Parathyroid adenoma (tissue), 2 donors: ENCODE measurements around the gene ARHGEF5.
"Not testable (repeated sequence)": the region's sequence is repeated elsewhere in the genome, so short reads cannot be mapped to it uniquely, and the experiment has no call there.

Experiments used
- H2AFZ ChIP-seq: fragments of 300-600 bp; sonication (generic); one replicate; pipeline ENCODE4 v1.7.0; 2017; ENCODE audit warnings: antibody characterized with exemption, mild to moderate bottlenecking
- H3K27ac ChIP-seq: fragments of 300-600 bp; sonication (generic); one replicate; pipeline ENCODE4 v1.7.0; 2017
- H3K27me3 ChIP-seq: fragments of 300-600 bp; sonication (generic); one replicate; pipeline ENCODE4 v1.7.0; 2017; ENCODE audit warnings: low read length; ENCODE audit not compliant: control insufficient read depth, insufficient read depth
- H3K36me3 ChIP-seq: fragments of 300-600 bp; sonication (generic); one replicate; pipeline ENCODE4 v1.7.0; 2017; ENCODE audit warnings: low read length; ENCODE audit not compliant: control insufficient read depth, insufficient read depth
- H3K4me1 ChIP-seq: fragments of 300-600 bp; sonication (generic); one replicate; pipeline ENCODE4 v1.7.0; 2017; ENCODE audit warnings: control low read depth
- H3K4me2 ChIP-seq: fragments of 300-600 bp; sonication (generic); one replicate; pipeline ENCODE4 v1.7.0; 2017; ENCODE audit warnings: low read length
- H3K4me3 ChIP-seq: fragments of 300-600 bp; sonication (generic); one replicate; pipeline ENCODE4 v1.7.0; 2017; ENCODE audit warnings: low read depth, low read length
- H3K79me2 ChIP-seq: fragments of 300-600 bp; sonication (generic); one replicate; pipeline ENCODE4 v1.7.0; 2017; ENCODE audit warnings: control low read depth
- H3K9ac ChIP-seq: fragments of 300-600 bp; sonication (generic); one replicate; pipeline ENCODE4 v1.7.0; 2017; ENCODE audit warnings: mild to moderate bottlenecking
- H3K9me3 ChIP-seq: fragments of 300-600 bp; sonication (generic); one replicate; pipeline ENCODE4 v1.7.0; 2017; ENCODE audit warnings: low read length; ENCODE audit not compliant: control insufficient read depth
- donor health status: primary hyperparathyroidism.

The ARHGEF5 gene

DNA sequence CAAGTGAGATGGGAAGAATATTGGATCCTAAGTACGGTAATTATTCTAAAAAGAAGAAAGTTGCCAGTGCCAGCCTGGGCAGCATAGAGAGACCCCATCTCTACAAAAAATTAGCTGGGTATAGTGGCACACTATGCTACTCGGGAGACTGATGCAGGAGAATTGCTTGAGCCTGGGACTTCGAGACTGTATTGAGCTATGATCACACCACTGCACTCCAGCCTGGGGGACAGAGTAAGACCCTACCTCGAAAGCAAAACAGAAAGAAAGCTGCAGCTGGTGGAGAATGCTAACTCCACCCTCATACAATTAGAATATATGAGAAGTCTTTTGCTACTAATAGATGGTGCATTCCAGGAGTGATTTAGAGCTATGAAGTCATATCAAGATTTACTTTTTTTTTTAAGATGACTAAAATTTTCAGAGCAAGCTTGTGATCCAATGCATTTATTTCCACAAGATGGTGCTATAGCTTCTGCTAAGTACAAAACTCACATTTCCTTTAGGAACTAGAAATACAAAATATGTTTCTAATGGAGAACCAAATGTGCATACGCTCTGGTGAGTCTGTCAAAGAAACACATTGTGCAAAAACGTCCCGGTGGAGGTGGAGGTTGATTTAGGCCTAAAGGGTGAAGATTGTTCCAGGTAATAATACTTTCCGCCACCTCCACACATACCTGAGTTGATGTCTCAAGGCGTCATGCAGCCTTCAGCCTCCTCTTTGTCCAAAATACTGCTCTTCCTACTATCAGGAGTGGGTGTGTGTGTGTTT lies 23.8 kb upstream of the ARHGEF5 start:
- H3K4me3 ChIP-seq, H2AFZ ChIP-seq, H3K9me3 ChIP-seq, H3K9ac ChIP-seq, H3K4me2 ChIP-seq, H3K27ac ChIP-seq, H3K79me2 ChIP-seq, H3K36me3 ChIP-seq, H3K27me3 ChIP-seq, H3K4me1 ChIP-seq: not testable (repeated sequence)

DNA sequence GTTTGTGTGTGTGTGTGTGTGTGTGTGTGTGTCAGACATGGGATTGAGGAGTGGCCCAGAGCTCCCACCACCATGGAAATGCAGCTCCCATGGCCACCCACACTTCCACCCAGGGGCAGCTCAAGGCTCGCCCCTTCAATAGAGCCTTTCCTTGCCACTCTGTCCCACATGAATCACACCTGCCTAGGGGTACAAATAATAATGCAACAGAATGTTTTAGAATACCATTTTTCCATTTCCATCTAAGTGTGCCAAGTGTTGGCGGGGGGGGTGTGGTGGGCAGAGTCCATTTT lies 23.3 kb upstream of the ARHGEF5 start:
- not testable (repeated sequence) for H3K79me2 ChIP-seq, H3K4me2 ChIP-seq, H3K27me3 ChIP-seq, H3K4me1 ChIP-seq, H3K9me3 ChIP-seq, H3K4me3 ChIP-seq, H3K27ac ChIP-seq, H3K36me3 ChIP-seq, H3K9ac ChIP-seq, H2AFZ ChIP-seq

DNA sequence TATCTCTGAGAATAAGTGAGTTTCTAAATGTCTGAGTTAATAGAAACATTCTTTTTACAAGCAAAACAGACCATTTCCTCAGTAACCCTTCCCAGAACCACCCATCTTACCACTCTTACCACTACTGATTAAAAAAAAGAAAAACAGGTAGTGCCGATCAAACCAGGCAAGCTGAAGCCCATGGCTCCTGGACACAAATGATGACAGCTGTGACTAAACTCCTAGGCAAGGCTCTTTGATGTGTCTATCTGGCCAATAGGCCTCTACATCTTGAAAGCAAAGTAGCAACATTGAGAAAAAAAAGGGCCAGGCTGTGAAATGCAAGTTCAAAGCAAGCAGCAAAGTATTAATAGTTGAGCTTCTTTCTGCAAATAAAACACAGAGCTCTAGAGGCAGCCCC lies 6.6 kb upstream of the ARHGEF5 start:
- H3K79me2 ChIP-seq, H3K27ac ChIP-seq: not testable (repeated sequence)

DNA sequence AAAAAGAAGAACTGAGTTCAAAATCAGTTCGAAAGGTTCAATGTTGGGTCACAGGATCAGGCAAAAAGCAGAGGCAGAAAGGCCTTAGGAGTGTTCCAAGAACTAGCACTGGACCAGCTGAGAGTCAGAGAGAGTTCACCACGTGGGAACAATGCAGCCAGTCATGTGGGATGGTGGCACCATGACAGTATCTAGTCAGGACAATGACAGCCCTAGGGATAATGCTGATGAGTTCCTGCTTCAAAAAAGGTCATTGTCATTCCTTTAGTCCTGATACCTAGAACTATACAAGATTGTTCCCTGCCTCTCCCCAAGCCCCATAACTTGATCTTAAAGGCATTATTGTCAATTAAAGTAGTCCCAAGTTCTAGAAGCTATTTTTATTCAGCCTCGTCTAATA lies 3.5 kb upstream of the ARHGEF5 start:
- not testable (repeated sequence) for H3K36me3 ChIP-seq, H3K9ac ChIP-seq, H3K9me3 ChIP-seq, H2AFZ ChIP-seq, H3K4me1 ChIP-seq, H3K27me3 ChIP-seq, H3K79me2 ChIP-seq, H3K4me2 ChIP-seq, H3K27ac ChIP-seq, H3K4me3 ChIP-seq

More for the DNA sequence above, 6.6 kb upstream of the ARHGEF5 start:
- not testable (repeated sequence) for H3K4me2 ChIP-seq, H2AFZ ChIP-seq, H3K4me3 ChIP-seq, H3K9me3 ChIP-seq, H3K4me1 ChIP-seq, H3K36me3 ChIP-seq, H3K9ac ChIP-seq, H3K27me3 ChIP-seq

DNA sequence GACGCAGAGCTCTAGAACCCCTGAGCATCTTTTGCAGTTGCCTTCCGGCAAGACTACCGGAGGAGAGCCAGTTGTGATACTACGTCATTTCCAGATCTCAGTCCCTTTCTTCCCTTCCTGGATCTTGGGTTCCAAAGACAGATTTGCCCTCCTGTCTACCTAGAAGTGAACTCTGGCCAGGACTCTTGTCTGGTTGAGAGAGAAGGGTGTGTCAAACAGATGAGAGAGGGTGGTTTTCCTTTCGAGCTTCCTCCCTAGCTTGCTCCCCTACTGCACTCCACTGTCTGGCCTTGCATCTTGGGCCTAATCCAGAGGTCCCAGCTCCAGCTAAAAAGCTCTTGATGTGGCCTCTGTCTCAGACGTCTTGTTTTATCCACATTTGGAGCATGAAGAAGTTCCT lies 983 bp downstream of the ARHGEF5 start:
- H2AFZ ChIP-seq, H3K27me3 ChIP-seq, H3K9ac ChIP-seq, H3K36me3 ChIP-seq, H3K9me3 ChIP-seq, H3K27ac ChIP-seq, H3K4me3 ChIP-seq, H3K4me2 ChIP-seq, H3K79me2 ChIP-seq, H3K4me1 ChIP-seq: not testable (repeated sequence)

DNA sequence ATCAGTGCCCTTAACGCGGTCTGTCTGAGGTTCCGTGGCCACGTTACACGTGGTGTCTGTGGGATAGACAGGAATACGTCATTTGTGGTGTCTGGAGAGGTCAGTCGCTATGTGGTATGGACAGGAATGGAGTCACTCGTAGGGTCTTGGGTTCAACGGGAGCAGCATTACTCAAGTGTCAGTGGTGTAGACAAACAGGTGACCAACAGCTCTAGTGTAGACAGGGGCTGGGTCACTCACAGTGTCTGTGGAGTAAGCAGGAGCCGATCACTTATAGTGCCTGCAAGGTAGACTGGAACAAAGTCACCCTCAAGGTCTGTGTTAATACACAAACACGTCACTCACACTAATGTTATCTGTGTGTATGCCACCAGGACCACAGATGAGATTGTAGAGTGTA lies 1.7 kb downstream of the ARHGEF5 start:
- not testable (repeated sequence) for H3K4me2 ChIP-seq, H2AFZ ChIP-seq, H3K79me2 ChIP-seq, H3K4me1 ChIP-seq, H3K36me3 ChIP-seq, H3K9me3 ChIP-seq, H3K27me3 ChIP-seq, H3K4me3 ChIP-seq, H3K27ac ChIP-seq, H3K9ac ChIP-seq

DNA sequence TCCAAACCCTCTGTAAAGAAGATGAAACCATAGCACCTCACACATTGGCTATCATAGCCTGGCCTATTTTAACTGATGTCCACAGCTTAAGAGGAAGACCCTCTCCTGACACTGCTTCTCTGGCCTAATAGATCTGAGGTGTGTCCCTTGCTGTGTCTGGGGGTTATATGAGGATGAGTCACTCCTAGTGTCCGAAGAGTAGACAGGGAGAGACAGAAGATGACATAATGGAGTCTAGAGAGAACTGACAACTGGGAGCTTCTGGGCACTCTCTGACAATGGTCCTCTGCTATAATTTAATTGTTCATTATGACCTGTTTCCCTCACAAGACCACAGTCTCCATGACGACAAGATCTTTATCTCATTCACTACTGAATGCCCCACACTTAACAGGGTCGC lies 6.9 kb downstream of the ARHGEF5 start:
- H3K79me2 ChIP-seq, H3K9me3 ChIP-seq, H3K4me3 ChIP-seq, H3K9ac ChIP-seq, H2AFZ ChIP-seq, H3K27ac ChIP-seq, H3K4me2 ChIP-seq, H3K4me1 ChIP-seq, H3K36me3 ChIP-seq, H3K27me3 ChIP-seq: not testable (repeated sequence)

DNA sequence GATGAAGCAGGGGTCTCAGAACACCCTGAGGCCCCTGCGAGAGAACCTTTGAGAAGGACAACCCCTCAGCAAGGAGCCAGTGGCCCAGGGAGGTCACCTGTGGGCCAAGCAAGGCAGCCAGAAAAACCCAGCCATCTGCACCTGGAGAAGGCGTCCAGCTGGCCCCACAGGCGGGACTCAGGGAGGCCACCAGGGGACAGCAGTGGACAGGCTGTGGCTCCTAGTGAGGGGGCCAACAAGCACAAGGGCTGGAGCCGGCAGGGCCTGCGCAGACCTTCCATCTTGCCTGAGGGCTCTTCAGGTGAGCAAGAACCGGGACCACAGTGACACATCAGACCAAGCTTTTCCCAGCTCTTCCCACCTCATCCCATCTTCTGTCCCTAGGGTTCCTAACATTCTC lies 10.3 kb downstream of the ARHGEF5 start:
- H3K9me3 ChIP-seq, H3K27ac ChIP-seq, H3K4me3 ChIP-seq, H3K36me3 ChIP-seq, H3K27me3 ChIP-seq, H3K4me2 ChIP-seq, H2AFZ ChIP-seq, H3K79me2 ChIP-seq, H3K4me1 ChIP-seq, H3K9ac ChIP-seq: not testable (repeated sequence)

DNA sequence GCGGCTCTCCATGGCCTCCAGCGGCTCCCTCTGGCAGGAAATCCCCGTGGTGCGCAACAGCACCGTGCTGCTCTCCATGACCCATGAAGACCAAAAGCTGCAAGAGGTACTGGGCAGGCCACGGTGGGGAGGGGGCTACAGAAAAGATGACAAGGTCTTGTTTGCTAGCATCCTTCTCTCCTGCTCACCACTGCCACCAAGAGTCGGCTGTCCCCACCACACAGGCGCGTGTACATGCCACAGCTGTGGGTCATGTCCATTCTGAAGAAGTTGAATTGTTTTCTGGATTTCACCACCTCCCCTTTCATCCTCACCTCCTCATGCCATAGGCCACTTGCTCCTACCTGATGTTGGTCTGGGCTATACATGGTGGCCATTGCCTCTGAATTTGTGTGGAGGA lies 12.0 kb downstream of the ARHGEF5 start:
- H3K4me2 ChIP-seq, H3K9ac ChIP-seq, H3K27me3 ChIP-seq, H3K27ac ChIP-seq, H3K9me3 ChIP-seq, H3K4me1 ChIP-seq, H3K36me3 ChIP-seq, H2AFZ ChIP-seq, H3K79me2 ChIP-seq, H3K4me3 ChIP-seq: not testable (repeated sequence)

DNA sequence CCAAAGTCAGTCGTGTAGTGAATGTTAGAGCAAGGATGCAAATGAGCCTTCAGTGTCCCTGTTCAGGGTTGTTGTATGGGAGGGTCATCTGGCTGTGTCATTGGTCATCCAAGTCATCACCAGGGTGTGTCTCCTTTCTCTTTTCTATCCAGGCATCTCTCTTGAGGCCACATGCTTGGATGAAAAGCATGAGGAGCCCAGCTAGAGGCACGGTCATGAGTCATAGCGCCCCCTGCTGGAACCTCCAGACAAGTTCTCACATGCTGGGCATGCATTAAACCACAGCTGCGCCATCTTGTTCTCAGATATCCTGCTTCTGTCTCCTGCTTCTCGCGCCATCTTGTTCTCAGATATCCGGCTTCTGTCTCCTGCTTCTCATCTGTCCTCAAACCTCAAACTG lies 14.0 kb downstream of the ARHGEF5 start:
- not testable (repeated sequence) for H3K4me3 ChIP-seq, H3K9ac ChIP-seq, H3K27me3 ChIP-seq

More for the DNA sequence above, 14.0 kb downstream of the ARHGEF5 start:
- not testable (repeated sequence) for H3K79me2 ChIP-seq, H3K4me2 ChIP-seq, H3K36me3 ChIP-seq, H3K27ac ChIP-seq, H2AFZ ChIP-seq, H3K4me1 ChIP-seq, H3K9me3 ChIP-seq
